PFSK-1 (cell line): ENCODE data around the gene HDAC4.

Experiments used
- POLR2AphosphoS5 ChIP-seq: IDR thresholded peaks from 2 replicates; pipeline ENCODE4 v1.6.1; 2012; ENCODE audit warnings: low read depth, mild to moderate bottlenecking, control low read depth, low read length, moderate library complexity
- REST ChIP-seq, 2 experiments: IDR thresholded peaks; 2 replicates each; pipeline versions ENCODE4 v1.6.1 to v1.8.0; 2011 to 2012; ENCODE audit warnings: low read depth in 2 of 2, low read length in 2 of 2, control low read depth in 1 of 2, inconsistent platforms in 1 of 2, mild to moderate bottlenecking in 1 of 2, moderate library complexity in 1 of 2; ENCODE audit not compliant: insufficient read depth in 1 of 2
- SIN3A ChIP-seq: IDR thresholded peaks from 2 replicates; pipeline ENCODE4 v1.6.1; 2012; ENCODE audit warnings: mild to moderate bottlenecking, low read length, moderate library complexity, borderline replicate concordance; ENCODE audit not compliant: insufficient read depth
- TAF1 ChIP-seq: IDR thresholded peaks from 2 replicates; pipeline ENCODE4 v1.6.1; 2012; ENCODE audit warnings: low read length, control low read depth, borderline replicate concordance; ENCODE audit not compliant: insufficient read depth

GRCh38 chr2:239144713-239144999, 256.2 kb downstream of the HDAC4 start:
- no peak for TF ChIP-seq TAF1
- TF ChIP-seq REST (IDR thresholded peaks at IDR 0.05; ENCODE audit: insufficient read depth in 1 of 2, low read depth in 2 of 2, low read length in 2 of 2), result no peak
- TF ChIP-seq POLR2AphosphoS5, result no peak
- no peak for TF ChIP-seq SIN3A
